ENCODE results near the gene SREBF1.

- TF ChIP-seq CTCF (IDR thresholded peaks at IDR 0.05), result no peak
- peak in 1 of 2 donors; percentile 67 for TF ChIP-seq POLR2AphosphoS5 (IDR thresholded peaks at IDR 0.05; ENCODE audit: insufficient read depth in 1 of 2, low read depth in 1 of 2)
- no peak for TF ChIP-seq POLR2A (IDR thresholded peaks at IDR 0.05)
Measured at GRCh38 chr17:17840751-17841591, 4.2 kb upstream of the SREBF1 start.
